Right lobe of liver (tissue), 4 donors: ENCODE data around the gene PRKG2.

Source experiments
- POLR2A ChIP-seq: fragments of 450-650 bp; IDR thresholded peaks from one replicate; pipeline ENCODE4 v1.6.1; 2017; ENCODE audit warnings: antibody characterized with exemption, mild to moderate bottlenecking
- TF ChIP-seq, protein P1 (sequence below), 4 donors: fragments of 200-600 bp in 3 of 4; fragments of 450-650 bp in 1 of 4; IDR thresholded peaks; one replicate each; pipeline versions ENCODE4 v1.5.1 to v1.8.0; 2016 to 2022; ENCODE audit warnings: antibody characterized with exemption in 4 of 4, mild to moderate bottlenecking in 2 of 4
- donor health status: DM: no; HTN: no; CAD: no.
- donor health status: DM: no; HTN: no; CAD: no.
- donor health status: DM: no; HTN: yes; CAD: no.

DNA sequence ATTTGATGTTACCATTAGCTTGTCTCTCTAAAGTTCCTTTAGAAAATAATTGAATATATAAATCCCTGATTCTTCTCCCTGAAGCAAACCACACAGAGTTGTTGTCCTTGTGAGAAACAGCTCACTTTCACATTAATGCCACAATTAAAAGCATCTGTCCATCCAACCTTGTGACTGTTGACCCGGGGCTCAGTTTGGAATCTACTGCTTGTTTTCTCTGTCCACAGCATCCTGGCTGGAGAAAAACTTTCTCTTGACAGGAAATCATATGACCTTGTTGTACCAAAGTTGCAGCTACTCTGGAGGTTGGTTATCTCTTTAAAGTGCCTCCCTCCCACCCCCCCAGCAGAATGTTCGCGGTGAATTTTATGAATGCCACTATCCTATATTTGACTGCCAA lies 3.1 kb downstream of the PRKG2 start:
- TF ChIP-seq, protein P1, sequence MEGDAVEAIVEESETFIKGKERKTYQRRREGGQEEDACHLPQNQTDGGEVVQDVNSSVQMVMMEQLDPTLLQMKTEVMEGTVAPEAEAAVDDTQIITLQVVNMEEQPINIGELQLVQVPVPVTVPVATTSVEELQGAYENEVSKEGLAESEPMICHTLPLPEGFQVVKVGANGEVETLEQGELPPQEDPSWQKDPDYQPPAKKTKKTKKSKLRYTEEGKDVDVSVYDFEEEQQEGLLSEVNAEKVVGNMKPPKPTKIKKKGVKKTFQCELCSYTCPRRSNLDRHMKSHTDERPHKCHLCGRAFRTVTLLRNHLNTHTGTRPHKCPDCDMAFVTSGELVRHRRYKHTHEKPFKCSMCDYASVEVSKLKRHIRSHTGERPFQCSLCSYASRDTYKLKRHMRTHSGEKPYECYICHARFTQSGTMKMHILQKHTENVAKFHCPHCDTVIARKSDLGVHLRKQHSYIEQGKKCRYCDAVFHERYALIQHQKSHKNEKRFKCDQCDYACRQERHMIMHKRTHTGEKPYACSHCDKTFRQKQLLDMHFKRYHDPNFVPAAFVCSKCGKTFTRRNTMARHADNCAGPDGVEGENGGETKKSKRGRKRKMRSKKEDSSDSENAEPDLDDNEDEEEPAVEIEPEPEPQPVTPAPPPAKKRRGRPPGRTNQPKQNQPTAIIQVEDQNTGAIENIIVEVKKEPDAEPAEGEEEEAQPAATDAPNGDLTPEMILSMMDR (IDR thresholded peaks at IDR 0.05): no peak
- TF ChIP-seq POLR2A: no peak
